Vagina (tissue), 2 donors: ENCODE measurements around the gene GNAI2. TPM values are rescaled to one million over a fixed set of nuclear protein-coding genes. Genes with fewer than 3 reads are reported as not detected.

ENCODE experiments used
- DNase-seq, 2 donors: peaks; one replicate each; pipeline ENCODE4 v3.0.0-alpha.2; 2017; ENCODE audit errors: extremely low spot score in 2 of 2
- H3K27ac ChIP-seq: fragments of 200-600 bp; sonication (generic); one replicate; pipeline ENCODE4 v1.5.1; 2019
- H3K27me3 ChIP-seq: fragments of 200-600 bp; sonication (generic); one replicate; pipeline ENCODE4 v1.5.1; 2019
- H3K36me3 ChIP-seq, 2 donors: fragments of 200-600 bp; sonication (generic); one replicate each; pipeline ENCODE4 v1.5.1; 2017 to 2019
- H3K4me1 ChIP-seq: fragments of 200-600 bp; sonication (generic); one replicate; pipeline ENCODE4 v1.5.1; 2019
- H3K4me3 ChIP-seq, 2 donors: fragments of 200-600 bp; sonication (generic); 1 replicate in 1 of 2; 2 replicates in 1 of 2; pipeline ENCODE4 v1.5.1; 2016 to 2019
- H3K9me3 ChIP-seq: fragments of 200-600 bp; sonication (generic); one replicate; pipeline ENCODE4 v1.5.1; 2019
- POLR2A ChIP-seq, 2 donors: fragments of 450-650 bp; IDR thresholded peaks; one replicate each; pipeline ENCODE4 v1.6.1; 2017; ENCODE audit warnings: antibody characterized with exemption in 2 of 2, mild to moderate bottlenecking in 2 of 2, moderate library complexity in 2 of 2
- POLR2AphosphoS5 ChIP-seq, 2 donors: sonication (generic); formaldehyde crosslinking; IDR thresholded peaks; one replicate each; pipeline ENCODE4 v1.9.0; 2017; ENCODE audit warnings: antibody characterized with exemption in 2 of 2, mild to moderate bottlenecking in 2 of 2, low read depth in 1 of 2; ENCODE audit not compliant: insufficient read depth in 1 of 2
- intact Hi-C: fragments of 100-400 bp; cut with DNase I; formaldehyde crosslinking; loops from one replicate; pipeline ENCODE4 v1.15.1; 2023
- total RNA-seq: library from RNA; depleted of rRNA; stranded (reverse); fragments of >200 nt; gene quantifications from one replicate; pipeline ENCODE4 v1.2.3, GENCODE V29; 2016
- TF ChIP-seq, protein P1 (sequence below), 3 experiments: fragments of 450-650 bp in 2 of 3; fragments of 200-600 bp in 1 of 3; sonication (generic) in 1 of 3; IDR thresholded peaks; one replicate each; pipeline ENCODE4 v1.5.1; 2017 to 2019; ENCODE audit warnings: antibody characterized with exemption in 3 of 3, mild to moderate bottlenecking in 2 of 3, moderate library complexity in 2 of 3

Gene GNAI2
- total RNA-seq, 1 donor from 2014 or later: 244 TPM

DNA sequence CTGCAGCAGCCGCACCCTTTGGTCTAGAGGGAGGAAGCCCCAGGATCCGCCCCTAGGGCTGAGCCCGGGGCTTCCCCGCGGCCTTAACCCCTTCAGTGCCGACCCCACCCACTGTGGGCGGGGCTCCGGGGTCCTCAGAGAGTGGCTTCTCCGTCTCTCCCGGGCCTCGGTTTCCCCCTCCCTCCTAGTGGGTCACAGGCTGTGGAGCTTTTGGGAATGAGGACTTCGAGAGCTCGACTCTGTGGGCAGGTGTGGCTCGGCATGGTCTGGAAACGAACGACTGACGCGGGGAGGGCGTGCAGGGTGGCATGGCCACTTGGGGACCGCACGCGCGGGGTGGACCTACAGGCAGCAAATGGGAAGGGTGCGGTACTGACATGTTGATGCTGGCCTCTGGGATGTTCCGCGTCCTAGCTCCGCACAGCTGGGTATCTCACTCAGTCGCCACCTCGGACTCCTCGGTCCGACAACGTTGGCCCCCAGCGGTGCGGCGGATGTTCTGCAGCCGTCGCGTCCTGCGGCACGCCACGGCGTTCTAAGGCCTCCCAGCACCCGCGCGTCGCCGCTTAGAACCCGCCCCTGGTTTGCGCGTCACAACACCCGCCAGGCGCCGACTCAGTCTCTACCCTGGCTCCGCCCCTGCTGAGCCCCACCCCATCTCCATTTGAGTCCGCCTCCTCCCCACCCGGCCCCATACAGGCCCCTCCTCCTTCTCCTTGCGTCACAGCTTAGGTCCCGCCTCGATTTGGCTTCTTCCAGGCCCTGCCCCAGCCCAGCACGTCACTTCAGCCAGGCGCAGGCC lies 63.0 kb downstream of the GNAI2 start, which contains the start of the genes HYAL3 and NAA80:
HYAL3 (minus strand) TSS at position 570 of the 802 bp plus-strand sequence. CDS start 3,803 bp downstream, outside the sequence.
NAA80 (minus strand) TSS at position 570 of the 802 bp plus-strand sequence. CDS start 1,942 bp downstream, outside the sequence.
- peak within 1 kb of the TSS; percentile 61 to 90 for H3K4me3 ChIP-seq
- peaks cover 0 to 5% of the 10 kb centered on the region in 2 donors for H3K36me3 ChIP-seq
- intact Hi-C loops: loop anchor here (2.0 kb wide), 1 partner anchor 24 kb away; the partner anchor contains the start of gene HYAL2
- peak within 1 kb of the TSS; percentile 91 for H3K27ac ChIP-seq
- TF ChIP-seq, protein P1, sequence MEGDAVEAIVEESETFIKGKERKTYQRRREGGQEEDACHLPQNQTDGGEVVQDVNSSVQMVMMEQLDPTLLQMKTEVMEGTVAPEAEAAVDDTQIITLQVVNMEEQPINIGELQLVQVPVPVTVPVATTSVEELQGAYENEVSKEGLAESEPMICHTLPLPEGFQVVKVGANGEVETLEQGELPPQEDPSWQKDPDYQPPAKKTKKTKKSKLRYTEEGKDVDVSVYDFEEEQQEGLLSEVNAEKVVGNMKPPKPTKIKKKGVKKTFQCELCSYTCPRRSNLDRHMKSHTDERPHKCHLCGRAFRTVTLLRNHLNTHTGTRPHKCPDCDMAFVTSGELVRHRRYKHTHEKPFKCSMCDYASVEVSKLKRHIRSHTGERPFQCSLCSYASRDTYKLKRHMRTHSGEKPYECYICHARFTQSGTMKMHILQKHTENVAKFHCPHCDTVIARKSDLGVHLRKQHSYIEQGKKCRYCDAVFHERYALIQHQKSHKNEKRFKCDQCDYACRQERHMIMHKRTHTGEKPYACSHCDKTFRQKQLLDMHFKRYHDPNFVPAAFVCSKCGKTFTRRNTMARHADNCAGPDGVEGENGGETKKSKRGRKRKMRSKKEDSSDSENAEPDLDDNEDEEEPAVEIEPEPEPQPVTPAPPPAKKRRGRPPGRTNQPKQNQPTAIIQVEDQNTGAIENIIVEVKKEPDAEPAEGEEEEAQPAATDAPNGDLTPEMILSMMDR (IDR thresholded peaks at IDR 0.05): peak in 1 of 3 experiments; percentile 50
- TF ChIP-seq POLR2AphosphoS5 (IDR thresholded peaks at IDR 0.05; ENCODE audit: insufficient read depth in 1 of 2, low read depth in 1 of 2) (peak in 1 of 2 donors; percentile 99), POLR2A (IDR thresholded peaks at IDR 0.05) (peak in 1 of 2 donors; percentile 96)
- no peaks in the 10 kb centered on the region for H3K27me3 ChIP-seq
- DNase-seq: peak; percentile 100
- H3K9me3 ChIP-seq: no peaks in the 10 kb centered on the region
- H3K4me1 ChIP-seq: peaks cover 55% of the 10 kb centered on the region

- peak in 1 of 2 donors; percentile 93 for TF ChIP-seq POLR2AphosphoS5 (IDR thresholded peaks at IDR 0.05; ENCODE audit: insufficient read depth in 1 of 2, low read depth in 1 of 2)
- TF ChIP-seq, protein P1 (IDR thresholded peaks at IDR 0.05): no peak
- Histone ChIP-seq H3K36me3 (peaks cover 0 to 5% of the 10 kb centered on the region in 2 donors), H3K27ac (peak overlapping the region; percentile 91), H3K4me3 (peak overlapping the region; percentile 47 to 61), H3K27me3 (no peaks in the 10 kb centered on the region), H3K4me1 (peaks cover 55% of the 10 kb centered on the region), H3K9me3 (no peaks in the 10 kb centered on the region)
- DNase-seq: no peak
- intact Hi-C loops: loop anchor here (2.0 kb wide), 1 partner anchor 23 kb away; the partner anchor contains the start of gene HYAL2
Observed at GRCh38 chr3:50299638-50299928, 63.6 kb downstream of the GNAI2 start.

- H3K27ac ChIP-seq: peak overlapping the region; percentile 91
- no peak for DNase-seq
- no peaks in the 10 kb centered on the region for H3K27me3 ChIP-seq
- peaks cover 55% of the 10 kb centered on the region for H3K4me1 ChIP-seq
- H3K9me3 ChIP-seq: no peaks in the 10 kb centered on the region
- intact Hi-C loops: loop anchor here (2.0 kb wide), 1 partner anchor 23 kb away; the partner anchor contains the start of gene HYAL2
- TF ChIP-seq, protein P1 (IDR thresholded peaks at IDR 0.05): no peak
- TF ChIP-seq POLR2A (IDR thresholded peaks at IDR 0.05) (no peak), POLR2AphosphoS5 (IDR thresholded peaks at IDR 0.05; ENCODE audit: insufficient read depth in 1 of 2, low read depth in 1 of 2) (no peak)
- peak overlapping the region; percentile 47 to 61 for H3K4me3 ChIP-seq
- H3K36me3 ChIP-seq: peaks cover 0 to 5% of the 10 kb centered on the region in 2 donors
Observed at GRCh38 chr3:50299929-50300680, 64.1 kb downstream of the GNAI2 start.

GRCh38 chr3:50300681-50301254 lies 64.8 kb downstream of the GNAI2 start:
- H3K27ac ChIP-seq: peak overlapping the region; percentile 91
- peaks cover 0 to 5% of the 10 kb centered on the region in 2 donors for H3K36me3 ChIP-seq
- peak overlapping the region in 1 of 2 donors; percentile 47 for H3K4me3 ChIP-seq
- H3K4me1 ChIP-seq: peaks cover 55% of the 10 kb centered on the region
- TF ChIP-seq, protein P1 (IDR thresholded peaks at IDR 0.05): no peak
- TF ChIP-seq POLR2A (IDR thresholded peaks at IDR 0.05) (no peak), POLR2AphosphoS5 (IDR thresholded peaks at IDR 0.05; ENCODE audit: insufficient read depth in 1 of 2, low read depth in 1 of 2) (no peak)
- intact Hi-C loops: no loop called here
- no peaks in the 10 kb centered on the region for H3K27me3 ChIP-seq
- peak in 1 of 2 donors; percentile 92 for DNase-seq
- H3K9me3 ChIP-seq: no peaks in the 10 kb centered on the region
